Occipital lobe (tissue), 2 donors: ENCODE measurements around the gene TYROBP. TPM values are rescaled to one million over a fixed set of nuclear protein-coding genes. Genes with fewer than 3 reads are reported as not detected.

ENCODE experiments used
- small RNA-seq: library from RNA; depleted of rRNA; stranded (forward); fragments of <200 nt; gene quantifications from one replicate; pipeline ENCODE3, GENCODE V24; 2014
- total RNA-seq: library from RNA; depleted of rRNA; stranded (reverse); fragments of >200 nt; gene quantifications from one replicate; pipeline ENCODE4 v1.2.3, GENCODE V29; 2014

TYROBP gene
- total RNA-seq, 1 donor from 2014 or later, result 3.1 TPM

Small RNAs within 50 kb of the gene (small RNA-seq; reads per million reads assigned to genes)
- not detected for gene AF038458.1
- gene RN7SL402P, result not detected

Other genes starting within 250 kb of the TYROBP start
- gene UPK1A, start 241.8 kb downstream of the TYROBP start, total RNA-seq, result not detected
- not detected for gene ZBTB32, start 203.7 kb downstream of the TYROBP start, total RNA-seq
- 3.0 TPM for gene KMT2B, start 190.3 kb downstream of the TYROBP start, total RNA-seq
- gene IGFLR1, start 165.8 kb downstream of the TYROBP start, total RNA-seq, result 0.47 TPM
- gene U2AF1L4, start 162.9 kb downstream of the TYROBP start, total RNA-seq, result 8.7 TPM
- gene PSENEN, start 162.6 kb downstream of the TYROBP start, total RNA-seq, result 7.2 TPM
- gene LIN37, start 159.7 kb downstream of the TYROBP start, total RNA-seq, result 8.3 TPM
- gene HSPB6, start 151.3 kb downstream of the TYROBP start, total RNA-seq, result 0.31 TPM
- 1.9 TPM for gene PROSER3, start 150.1 kb downstream of the TYROBP start, total RNA-seq
- gene ARHGAP33, start 132.7 kb downstream of the TYROBP start, total RNA-seq, result 85.5 TPM
- not detected for gene PRODH2, start 95.5 kb downstream of the TYROBP start, total RNA-seq
- 1.2 TPM for gene NPHS1, start 55.8 kb downstream of the TYROBP start, total RNA-seq
- 0.94 TPM for gene KIRREL2, start 51.4 kb downstream of the TYROBP start, total RNA-seq
- gene APLP1, start 39.7 kb downstream of the TYROBP start, total RNA-seq, result 179 TPM
- gene NFKBID, start 7.8 kb downstream of the TYROBP start, total RNA-seq, result 3.0 TPM
- gene HCST, start 5.8 kb downstream of the TYROBP start, total RNA-seq, result not detected
- gene LRFN3, start 28.1 kb upstream of the TYROBP start, total RNA-seq, result 10.5 TPM
- gene SDHAF1, start 86.9 kb upstream of the TYROBP start, total RNA-seq, result 10.6 TPM
- not detected for gene SYNE4, start 100.5 kb upstream of the TYROBP start, total RNA-seq
- gene ALKBH6, start 105.9 kb upstream of the TYROBP start, total RNA-seq, result 5.3 TPM
- gene CLIP3, start 124.6 kb upstream of the TYROBP start, total RNA-seq, result 27.1 TPM
- gene THAP8, start 146.0 kb upstream of the TYROBP start, total RNA-seq, result 1.9 TPM
- gene WDR62, start 146.6 kb upstream of the TYROBP start, total RNA-seq, result 0.78 TPM
- not detected for gene OVOL3, start 202.8 kb upstream of the TYROBP start, total RNA-seq
- 64.7 TPM for gene POLR2I, start 206.6 kb upstream of the TYROBP start, total RNA-seq
- 373 TPM for gene TBCB, start 207.2 kb upstream of the TYROBP start, total RNA-seq
- gene CAPNS1, start 231.8 kb upstream of the TYROBP start, total RNA-seq, result 103 TPM
- 3.9 TPM for gene COX7A1, start 244.2 kb upstream of the TYROBP start, total RNA-seq